ENCODE data around the gene STX18. TPM values are rescaled to one million over a fixed set of nuclear protein-coding genes. Genes with fewer than 3 reads are reported as not detected.

The STX18 gene
- total and polyA plus RNA-seq, 2 experiments from 2014 or later = 15.9 to 18.1 TPM

- peaks cover 18% of the 10 kb centered on the region for H3K4me1 ChIP-seq (ENCODE audit: insufficient read depth)
- Mint-ChIP-seq H3K4me3 (no peak overlapping the region), H3K9me3 (no peaks in the 10 kb centered on the region; the same call in 1 of the 3 replicates), H3K36me3 (ENCODE audit: low read depth) (peaks cover 50% of the 10 kb centered on the region), H3K4me1 (peaks cover 31% of the 10 kb centered on the region), H3K27ac (no peak overlapping the region), H3K27me3 (ENCODE audit: insufficient read depth, low read depth, poor library complexity) (peaks cover 18% of the 10 kb centered on the region)
- H3K27me3 ChIP-seq (ENCODE audit: insufficient read depth) = no peaks in the 10 kb centered on the region
- DNase-seq (ENCODE audit: low spot score) (no peak), ATAC-seq (no peak)
- TF ChIP-seq EZH2phosphoT487 (IDR thresholded peaks at IDR 0.05; ENCODE audit: unreplicated experiment) = no peak
- no peak for TF ChIP-seq JUNB (IDR thresholded peaks at IDR 0.05; ENCODE audit: unreplicated experiment)
- TF ChIP-seq, protein P1, sequence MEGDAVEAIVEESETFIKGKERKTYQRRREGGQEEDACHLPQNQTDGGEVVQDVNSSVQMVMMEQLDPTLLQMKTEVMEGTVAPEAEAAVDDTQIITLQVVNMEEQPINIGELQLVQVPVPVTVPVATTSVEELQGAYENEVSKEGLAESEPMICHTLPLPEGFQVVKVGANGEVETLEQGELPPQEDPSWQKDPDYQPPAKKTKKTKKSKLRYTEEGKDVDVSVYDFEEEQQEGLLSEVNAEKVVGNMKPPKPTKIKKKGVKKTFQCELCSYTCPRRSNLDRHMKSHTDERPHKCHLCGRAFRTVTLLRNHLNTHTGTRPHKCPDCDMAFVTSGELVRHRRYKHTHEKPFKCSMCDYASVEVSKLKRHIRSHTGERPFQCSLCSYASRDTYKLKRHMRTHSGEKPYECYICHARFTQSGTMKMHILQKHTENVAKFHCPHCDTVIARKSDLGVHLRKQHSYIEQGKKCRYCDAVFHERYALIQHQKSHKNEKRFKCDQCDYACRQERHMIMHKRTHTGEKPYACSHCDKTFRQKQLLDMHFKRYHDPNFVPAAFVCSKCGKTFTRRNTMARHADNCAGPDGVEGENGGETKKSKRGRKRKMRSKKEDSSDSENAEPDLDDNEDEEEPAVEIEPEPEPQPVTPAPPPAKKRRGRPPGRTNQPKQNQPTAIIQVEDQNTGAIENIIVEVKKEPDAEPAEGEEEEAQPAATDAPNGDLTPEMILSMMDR (conservative IDR thresholded peaks at IDR 0.05; ENCODE audit: low read depth in 2 of 2) = no peak
- TF ChIP-seq ETS1 (IDR thresholded peaks at IDR 0.05) = no peak
- TF ChIP-seq, protein P2, sequence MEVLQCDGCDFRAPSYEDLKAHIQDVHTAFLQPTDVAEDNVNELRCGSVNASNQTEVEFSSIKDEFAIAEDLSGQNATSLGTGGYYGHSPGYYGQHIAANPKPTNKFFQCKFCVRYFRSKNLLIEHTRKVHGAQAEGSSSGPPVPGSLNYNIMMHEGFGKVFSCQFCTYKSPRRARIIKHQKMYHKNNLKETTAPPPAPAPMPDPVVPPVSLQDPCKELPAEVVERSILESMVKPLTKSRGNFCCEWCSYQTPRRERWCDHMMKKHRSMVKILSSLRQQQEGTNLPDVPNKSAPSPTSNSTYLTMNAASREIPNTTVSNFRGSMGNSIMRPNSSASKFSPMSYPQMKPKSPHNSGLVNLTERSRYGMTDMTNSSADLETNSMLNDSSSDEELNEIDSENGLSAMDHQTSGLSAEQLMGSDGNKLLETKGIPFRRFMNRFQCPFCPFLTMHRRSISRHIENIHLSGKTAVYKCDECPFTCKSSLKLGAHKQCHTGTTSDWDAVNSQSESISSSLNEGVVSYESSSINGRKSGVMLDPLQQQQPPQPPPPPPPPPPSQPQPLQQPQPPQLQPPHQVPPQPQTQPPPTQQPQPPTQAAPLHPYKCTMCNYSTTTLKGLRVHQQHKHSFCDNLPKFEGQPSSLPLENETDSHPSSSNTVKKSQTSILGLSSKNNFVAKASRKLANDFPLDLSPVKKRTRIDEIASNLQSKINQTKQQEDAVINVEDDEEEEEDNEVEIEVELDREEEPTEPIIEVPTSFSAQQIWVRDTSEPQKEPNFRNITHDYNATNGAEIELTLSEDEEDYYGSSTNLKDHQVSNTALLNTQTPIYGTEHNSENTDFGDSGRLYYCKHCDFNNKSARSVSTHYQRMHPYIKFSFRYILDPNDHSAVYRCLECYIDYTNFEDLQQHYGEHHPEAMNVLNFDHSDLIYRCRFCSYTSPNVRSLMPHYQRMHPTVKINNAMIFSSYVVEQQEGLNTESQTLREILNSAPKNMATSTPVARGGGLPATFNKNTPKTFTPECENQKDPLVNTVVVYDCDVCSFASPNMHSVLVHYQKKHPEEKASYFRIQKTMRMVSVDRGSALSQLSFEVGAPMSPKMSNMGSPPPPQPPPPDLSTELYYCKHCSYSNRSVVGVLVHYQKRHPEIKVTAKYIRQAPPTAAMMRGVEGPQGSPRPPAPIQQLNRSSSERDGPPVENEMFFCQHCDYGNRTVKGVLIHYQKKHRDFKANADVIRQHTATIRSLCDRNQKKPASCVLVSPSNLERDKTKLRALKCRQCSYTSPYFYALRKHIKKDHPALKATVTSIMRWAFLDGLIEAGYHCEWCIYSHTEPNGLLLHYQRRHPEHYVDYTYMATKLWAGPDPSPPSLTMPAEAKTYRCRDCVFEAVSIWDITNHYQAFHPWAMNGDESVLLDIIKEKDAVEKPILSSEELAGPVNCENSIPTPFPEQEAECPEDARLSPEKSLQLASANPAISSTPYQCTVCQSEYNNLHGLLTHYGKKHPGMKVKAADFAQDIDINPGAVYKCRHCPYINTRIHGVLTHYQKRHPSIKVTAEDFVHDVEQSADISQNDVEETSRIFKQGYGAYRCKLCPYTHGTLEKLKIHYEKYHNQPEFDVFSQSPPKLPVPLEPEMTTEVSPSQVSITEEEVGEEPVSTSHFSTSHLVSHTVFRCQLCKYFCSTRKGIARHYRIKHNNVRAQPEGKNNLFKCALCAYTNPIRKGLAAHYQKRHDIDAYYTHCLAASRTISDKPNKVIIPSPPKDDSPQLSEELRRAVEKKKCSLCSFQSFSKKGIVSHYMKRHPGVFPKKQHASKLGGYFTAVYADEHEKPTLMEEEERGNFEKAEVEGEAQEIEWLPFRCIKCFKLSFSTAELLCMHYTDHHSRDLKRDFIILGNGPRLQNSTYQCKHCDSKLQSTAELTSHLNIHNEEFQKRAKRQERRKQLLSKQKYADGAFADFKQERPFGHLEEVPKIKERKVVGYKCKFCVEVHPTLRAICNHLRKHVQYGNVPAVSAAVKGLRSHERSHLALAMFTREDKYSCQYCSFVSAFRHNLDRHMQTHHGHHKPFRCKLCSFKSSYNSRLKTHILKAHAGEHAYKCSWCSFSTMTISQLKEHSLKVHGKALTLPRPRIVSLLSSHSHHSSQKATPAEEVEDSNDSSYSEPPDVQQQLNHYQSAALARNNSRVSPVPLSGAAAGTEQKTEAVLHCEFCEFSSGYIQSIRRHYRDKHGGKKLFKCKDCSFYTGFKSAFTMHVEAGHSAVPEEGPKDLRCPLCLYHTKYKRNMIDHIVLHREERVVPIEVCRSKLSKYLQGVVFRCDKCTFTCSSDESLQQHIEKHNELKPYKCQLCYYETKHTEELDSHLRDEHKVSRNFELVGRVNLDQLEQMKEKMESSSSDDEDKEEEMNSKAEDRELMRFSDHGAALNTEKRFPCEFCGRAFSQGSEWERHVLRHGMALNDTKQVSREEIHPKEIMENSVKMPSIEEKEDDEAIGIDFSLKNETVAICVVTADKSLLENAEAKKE (CRISPR knock-in tag; IDR thresholded peaks at IDR 0.05) = no peak
- TF ChIP-seq REST (IDR thresholded peaks at IDR 0.05; ENCODE audit: unreplicated experiment) = no peak
- TF ChIP-seq CREB1 (CRISPR knock-in tag; IDR thresholded peaks at IDR 0.05; ENCODE audit: low read depth) = no peak
- no peak for TF ChIP-seq ZNF114 (CRISPR knock-in tag; IDR thresholded peaks at IDR 0.05)
- TF ChIP-seq POLR2AphosphoS5 (IDR thresholded peaks at IDR 0.05; ENCODE audit: low read depth) = no peak
- H3F3A ChIP-seq (replicated peaks; ENCODE audit: low read depth) = no peaks in the 10 kb centered on the region
- H3K4me3 ChIP-seq = no peak overlapping the region
- H3K4me2 ChIP-seq = no peak overlapping the region
- no peak overlapping the region for H2AFZ ChIP-seq
- H4K20me1 ChIP-seq (replicated peaks; ENCODE audit: insufficient read depth) = no peaks in the 10 kb centered on the region
- H3K79me2 ChIP-seq (replicated peaks; ENCODE audit: insufficient read depth) = 0 out of 2 replicates have a peak, but pooled peaks cover 4% of the 10 kb centered on the region
- H3K27ac ChIP-seq (ENCODE audit: low read depth) = no peak overlapping the region
- no peaks in the 10 kb centered on the region for H3K36me3 ChIP-seq (ENCODE audit: insufficient read depth)
- no peaks in the 10 kb centered on the region for H3K9me2 ChIP-seq (ENCODE audit: insufficient read depth)
These were observed 143.4 kb downstream of the STX18 start for GRCh38 chr4:4398430-4398829.
